H9 (cell line): Measurements from ENCODE around the gene PLAAT3. TPM values are rescaled to one million over a fixed set of nuclear protein-coding genes. Genes with fewer than 3 reads are reported as not detected.

Experiments
- DNase-seq: peaks from one replicate; pipeline ENCODE4 v3.0.0-alpha.2; 2017
- H2AFZ ChIP-seq: one replicate; pipeline ENCODE4 v1.6.1; 2013; ENCODE audit warnings: mild to moderate bottlenecking, low read length, control low read depth, moderate library complexity
- H2AK5ac ChIP-seq: 2 replicates; pipeline ENCODE4 v1.6.1; 2013; ENCODE audit warnings: low read length, control low read depth, mixed read lengths; ENCODE audit not compliant: insufficient read length
- H2BK120ac ChIP-seq: one replicate; pipeline ENCODE4 v1.6.1; 2013; ENCODE audit warnings: low read depth, mild to moderate bottlenecking, low read length, control low read depth, inconsistent platforms; ENCODE audit not compliant: poor library complexity, severe bottlenecking
- H2BK12ac ChIP-seq: 2 replicates; pipeline ENCODE4 v1.6.1; 2013; ENCODE audit warnings: low read length, control low read depth, mixed read lengths, low read depth; ENCODE audit not compliant: insufficient read length
- H2BK15ac ChIP-seq: 2 replicates; pipeline ENCODE4 v1.6.1; 2013; ENCODE audit warnings: low read depth, low read length, control low read depth
- H2BK20ac ChIP-seq: one replicate; pipeline ENCODE4 v1.6.1; 2013; ENCODE audit warnings: low read depth, mild to moderate bottlenecking, low read length, control low read depth, inconsistent platforms; ENCODE audit not compliant: poor library complexity, severe bottlenecking
- H2BK5ac ChIP-seq: 2 replicates; pipeline ENCODE4 v1.6.1; 2013; ENCODE audit warnings: low read length, control low read depth, mixed read lengths; ENCODE audit not compliant: insufficient read length
- H3K14ac ChIP-seq: 2 replicates; pipeline ENCODE4 v1.6.1; 2013; ENCODE audit warnings: low read length, control low read depth; ENCODE audit not compliant: insufficient read depth
- H3K18ac ChIP-seq: 2 replicates; pipeline ENCODE4 v1.6.1; 2013; ENCODE audit warnings: low read depth, mild to moderate bottlenecking, mixed read lengths, low read length, control low read depth; ENCODE audit not compliant: insufficient read length
- H3K23ac ChIP-seq: 2 replicates; pipeline ENCODE4 v1.6.1; 2013; ENCODE audit warnings: low read length, control low read depth, mixed read lengths, low read depth; ENCODE audit not compliant: insufficient read length
- H3K23me2 ChIP-seq: 2 replicates; pipeline ENCODE4 v1.6.1; 2013; ENCODE audit warnings: low read depth, mild to moderate bottlenecking, mixed read lengths, low read length, control low read depth; ENCODE audit not compliant: insufficient read length, poor library complexity, severe bottlenecking
- H3K27ac ChIP-seq: 2 replicates; pipeline ENCODE4 v1.5.1; 2013; ENCODE audit warnings: low read length, control low read depth, mixed read lengths, low read depth; ENCODE audit not compliant: insufficient read length
- H3K27me3 ChIP-seq: 2 replicates; pipeline ENCODE4 v1.6.1; 2013; ENCODE audit warnings: low read length, control low read depth, inconsistent platforms; ENCODE audit not compliant: insufficient read depth
- H3K4ac ChIP-seq: 2 replicates; pipeline ENCODE4 v1.6.1; 2013; ENCODE audit warnings: low read depth, mild to moderate bottlenecking, control low read depth, inconsistent platforms, low read length, moderate library complexity
- H3K4me1 ChIP-seq: 2 replicates; pipeline ENCODE4 v1.6.1; 2013; ENCODE audit warnings: low read length, control low read depth, inconsistent platforms; ENCODE audit not compliant: insufficient read depth
- H3K4me2 ChIP-seq: 2 replicates; pipeline ENCODE4 v1.6.1; 2013; ENCODE audit warnings: low read length, control low read depth, mixed read lengths; ENCODE audit not compliant: insufficient read length, insufficient read depth
- H3K56ac ChIP-seq: 2 replicates; pipeline ENCODE4 v1.6.1; 2013; ENCODE audit warnings: low read depth, mild to moderate bottlenecking, mixed read lengths, low read length, control low read depth; ENCODE audit not compliant: insufficient read length
- H3K79me1 ChIP-seq: 2 replicates; pipeline ENCODE4 v1.6.1; 2013; ENCODE audit warnings: low read depth, mild to moderate bottlenecking, moderate library complexity, low read length, control low read depth, inconsistent platforms; ENCODE audit not compliant: insufficient read depth, poor library complexity, severe bottlenecking
- H3K79me2 ChIP-seq: 2 replicates; pipeline ENCODE4 v1.6.1; 2013; ENCODE audit warnings: low read length, control low read depth, inconsistent platforms; ENCODE audit not compliant: insufficient read depth
- H3K9ac ChIP-seq: 2 replicates; pipeline ENCODE4 v1.6.1; 2013; ENCODE audit warnings: low read length, control low read depth, mixed read lengths; ENCODE audit not compliant: insufficient read length; ENCODE audit errors: extremely low read depth
- H3K9me3 ChIP-seq: one replicate; pipeline ENCODE4 v1.6.1; 2013; ENCODE audit warnings: low read depth, low read length, inconsistent platforms; ENCODE audit not compliant: control insufficient read depth
- H3T11ph ChIP-seq: one replicate; pipeline ENCODE4 v1.6.1; 2013; ENCODE audit warnings: mild to moderate bottlenecking, low read length, control low read depth, inconsistent platforms
- H4K20me1 ChIP-seq: one replicate; pipeline ENCODE4 v1.6.1; 2013; ENCODE audit not compliant: control insufficient read depth, insufficient read length, insufficient read depth
- H4K5ac ChIP-seq: 2 replicates; pipeline ENCODE4 v1.6.1; 2013; ENCODE audit warnings: low read depth, mild to moderate bottlenecking, mixed read lengths, low read length, control low read depth; ENCODE audit not compliant: insufficient read length
- H4K8ac ChIP-seq: replicated peaks from 2 replicates; pipeline ENCODE4 v1.6.1; 2013; ENCODE audit warnings: low read length, control low read depth, mixed read lengths, low read depth; ENCODE audit not compliant: insufficient read length
- H4K91ac ChIP-seq: 2 replicates; pipeline ENCODE4 v1.6.1; 2013; ENCODE audit warnings: low read depth, mild to moderate bottlenecking, moderate library complexity, mixed read lengths, low read length, control low read depth; ENCODE audit not compliant: insufficient read length
- H3K27ac Mint-ChIP-seq, 3 experiments: 2 replicates in 2 of 3; 3 replicates in 1 of 3; pipeline ENCODE4 v1.8.0; 2020 to 2021; ENCODE audit warnings: mixed read lengths in 3 of 3, mild to moderate bottlenecking in 1 of 3, moderate library complexity in 1 of 3
- H3K27me3 Mint-ChIP-seq: 2 replicates; pipeline ENCODE4 v1.8.0; 2021; ENCODE audit warnings: low read depth, mild to moderate bottlenecking, moderate library complexity, mixed read lengths
- H3K36me3 Mint-ChIP-seq, 3 experiments: 2 replicates in 2 of 3; 3 replicates in 1 of 3; pipeline ENCODE4 v1.8.0; 2020 to 2021; ENCODE audit warnings: low read depth in 3 of 3, mixed read lengths in 3 of 3; ENCODE audit not compliant: insufficient read depth in 1 of 3
- H3K4me1 Mint-ChIP-seq, 2 experiments: 2 replicates each; pipeline ENCODE4 v1.8.0; 2020; ENCODE audit warnings: mixed read lengths in 2 of 2
- H3K4me3 Mint-ChIP-seq, 2 experiments: 2 replicates in 1 of 2; 3 replicates in 1 of 2; pipeline ENCODE4 v1.8.0; 2020 to 2021; ENCODE audit warnings: mild to moderate bottlenecking in 2 of 2, mixed read lengths in 2 of 2, moderate library complexity in 1 of 2
- H3K9me3 Mint-ChIP-seq, 2 experiments: 2 replicates in 1 of 2; 3 replicates in 1 of 2; pipeline ENCODE4 v1.8.0; 2020; ENCODE audit warnings: mild to moderate bottlenecking in 2 of 2, mixed read lengths in 2 of 2, moderate library complexity in 1 of 2
- WGBS: extraction: QIAGEN DNeasy Blood & Tissue Kit; methylation state at CpG from one replicate; pipeline ENCODE4 v1.1.7; 2013; ENCODE audit warnings: missing lambda C conversion rate, low lambda C conversion rate, mixed read lengths; ENCODE audit not compliant: insufficient read length; ENCODE audit errors: extremely low coverage; 5-methylcytosine and 5-hydroxymethylcytosine counted together
- total RNA-seq: library from RNA; stranded (reverse); gene quantifications from 2 replicates; pipeline ENCODE4 v1.2.1, GENCODE V29; 2021
- TF ChIP-seq, protein P1 (sequence below): fragments of 200-600 bp; sonication (generic); conservative IDR thresholded peaks from 3 replicates; pipeline ENCODE4 v1.8.0; 2021; ENCODE audit warnings: antibody characterized with exemption, mild to moderate bottlenecking

PLAAT3 gene
- total RNA-seq, 1 experiment from 2014 or later, result 188 TPM

DNA sequence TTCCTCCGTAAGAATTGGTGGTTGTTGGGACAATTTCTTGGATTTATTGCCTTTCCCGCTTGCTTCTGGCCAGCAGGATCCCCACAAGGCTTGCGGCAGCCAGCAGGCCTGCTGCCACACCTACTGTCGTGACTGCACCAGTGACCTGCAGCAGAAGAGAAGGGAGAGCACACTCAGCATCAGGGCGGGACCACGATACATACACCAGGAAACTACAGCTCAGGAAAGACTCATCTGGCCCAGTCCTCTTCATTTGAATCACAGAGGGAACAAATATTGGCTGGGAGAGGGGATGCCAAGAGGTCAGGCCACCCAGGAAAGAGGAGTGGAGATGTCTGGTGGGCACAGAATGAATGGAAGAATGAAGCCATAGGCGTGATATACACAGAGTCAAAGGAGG, 61.3 kb downstream of the PLAAT3 start:
- Histone ChIP-seq H3K14ac (no peak overlapping the region), H4K8ac (no peak overlapping the region), H2AK5ac (no peak overlapping the region), H3K4me1 (0 out of 2 replicates have a peak, but pooled peaks cover 4% of the 10 kb centered on the region), H3K4me2 (no peak overlapping the region), H3K79me1 (no peaks in the 10 kb centered on the region), H4K5ac (no peak overlapping the region), H3K27me3 (no peaks in the 10 kb centered on the region), H2BK5ac (no peak overlapping the region), H3T11ph (no peak overlapping the region), H3K56ac (no peak overlapping the region), H3K4ac (no peak overlapping the region), H2AFZ (no peak overlapping the region), H3K27ac (no peak overlapping the region), H3K9ac (no peak overlapping the region), H4K20me1 (no peaks in the 10 kb centered on the region), H3K18ac (no peak overlapping the region), H2BK20ac (no peak overlapping the region), H3K23me2 (no peaks in the 10 kb centered on the region), H4K91ac (no peak overlapping the region), H3K23ac (no peak overlapping the region), H2BK15ac (no peak overlapping the region), H2BK120ac (no peak overlapping the region), H3K9me3 (no peaks in the 10 kb centered on the region), H3K79me2 (no peaks in the 10 kb centered on the region), H2BK12ac (no peak overlapping the region)
- Mint-ChIP-seq H3K4me1 (peaks cover 36 to 41% of the 10 kb centered on the region in 2 experiments), H3K36me3 (peaks cover 0 to 6% (median 0%) of the 10 kb centered on the region in 3 experiments; a peak in 4 of 7 replicates), H3K27me3 (no peaks in the 10 kb centered on the region), H3K4me3 (no peak overlapping the region), H3K27ac (peak overlapping the region in 2 of 3 experiments; percentile 26 to 66; a peak in 2 of 7 replicates), H3K9me3 (peaks cover 3 to 9% of the 10 kb centered on the region in 2 experiments; a peak in 2 of 5 replicates)
- peak; percentile 56 for DNase-seq
- WGBS, result no CpG with 5 or more reads among the region's 7 CpGs
- TF ChIP-seq, protein P1, sequence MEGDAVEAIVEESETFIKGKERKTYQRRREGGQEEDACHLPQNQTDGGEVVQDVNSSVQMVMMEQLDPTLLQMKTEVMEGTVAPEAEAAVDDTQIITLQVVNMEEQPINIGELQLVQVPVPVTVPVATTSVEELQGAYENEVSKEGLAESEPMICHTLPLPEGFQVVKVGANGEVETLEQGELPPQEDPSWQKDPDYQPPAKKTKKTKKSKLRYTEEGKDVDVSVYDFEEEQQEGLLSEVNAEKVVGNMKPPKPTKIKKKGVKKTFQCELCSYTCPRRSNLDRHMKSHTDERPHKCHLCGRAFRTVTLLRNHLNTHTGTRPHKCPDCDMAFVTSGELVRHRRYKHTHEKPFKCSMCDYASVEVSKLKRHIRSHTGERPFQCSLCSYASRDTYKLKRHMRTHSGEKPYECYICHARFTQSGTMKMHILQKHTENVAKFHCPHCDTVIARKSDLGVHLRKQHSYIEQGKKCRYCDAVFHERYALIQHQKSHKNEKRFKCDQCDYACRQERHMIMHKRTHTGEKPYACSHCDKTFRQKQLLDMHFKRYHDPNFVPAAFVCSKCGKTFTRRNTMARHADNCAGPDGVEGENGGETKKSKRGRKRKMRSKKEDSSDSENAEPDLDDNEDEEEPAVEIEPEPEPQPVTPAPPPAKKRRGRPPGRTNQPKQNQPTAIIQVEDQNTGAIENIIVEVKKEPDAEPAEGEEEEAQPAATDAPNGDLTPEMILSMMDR, result no peak
